H9 (cell line): ENCODE data around the gene YTHDC2. TPM values are rescaled to one million over a fixed set of nuclear protein-coding genes. Genes with fewer than 3 reads are reported as not detected.

ENCODE experiments used
- DNase-seq: peaks from one replicate; pipeline ENCODE4 v3.0.0-alpha.2; 2017
- H2AFZ ChIP-seq: one replicate; pipeline ENCODE4 v1.6.1; 2013; ENCODE audit warnings: mild to moderate bottlenecking, low read length, control low read depth, moderate library complexity
- H2AK5ac ChIP-seq: 2 replicates; pipeline ENCODE4 v1.6.1; 2013; ENCODE audit warnings: low read length, control low read depth, mixed read lengths; ENCODE audit not compliant: insufficient read length
- H2BK120ac ChIP-seq: one replicate; pipeline ENCODE4 v1.6.1; 2013; ENCODE audit warnings: low read depth, mild to moderate bottlenecking, low read length, control low read depth, inconsistent platforms; ENCODE audit not compliant: poor library complexity, severe bottlenecking
- H2BK12ac ChIP-seq: 2 replicates; pipeline ENCODE4 v1.6.1; 2013; ENCODE audit warnings: low read length, control low read depth, mixed read lengths, low read depth; ENCODE audit not compliant: insufficient read length
- H2BK15ac ChIP-seq: 2 replicates; pipeline ENCODE4 v1.6.1; 2013; ENCODE audit warnings: low read depth, low read length, control low read depth
- H2BK20ac ChIP-seq: one replicate; pipeline ENCODE4 v1.6.1; 2013; ENCODE audit warnings: low read depth, mild to moderate bottlenecking, low read length, control low read depth, inconsistent platforms; ENCODE audit not compliant: poor library complexity, severe bottlenecking
- H2BK5ac ChIP-seq: 2 replicates; pipeline ENCODE4 v1.6.1; 2013; ENCODE audit warnings: low read length, control low read depth, mixed read lengths; ENCODE audit not compliant: insufficient read length
- H3K14ac ChIP-seq: 2 replicates; pipeline ENCODE4 v1.6.1; 2013; ENCODE audit warnings: low read length, control low read depth; ENCODE audit not compliant: insufficient read depth
- H3K18ac ChIP-seq: 2 replicates; pipeline ENCODE4 v1.6.1; 2013; ENCODE audit warnings: low read depth, mild to moderate bottlenecking, mixed read lengths, low read length, control low read depth; ENCODE audit not compliant: insufficient read length
- H3K23ac ChIP-seq: 2 replicates; pipeline ENCODE4 v1.6.1; 2013; ENCODE audit warnings: low read length, control low read depth, mixed read lengths, low read depth; ENCODE audit not compliant: insufficient read length
- H3K23me2 ChIP-seq: 2 replicates; pipeline ENCODE4 v1.6.1; 2013; ENCODE audit warnings: low read depth, mild to moderate bottlenecking, mixed read lengths, low read length, control low read depth; ENCODE audit not compliant: insufficient read length, poor library complexity, severe bottlenecking
- H3K27ac ChIP-seq: 2 replicates; pipeline ENCODE4 v1.5.1; 2013; ENCODE audit warnings: low read length, control low read depth, mixed read lengths, low read depth; ENCODE audit not compliant: insufficient read length
- H3K27me3 ChIP-seq: 2 replicates; pipeline ENCODE4 v1.6.1; 2013; ENCODE audit warnings: low read length, control low read depth, inconsistent platforms; ENCODE audit not compliant: insufficient read depth
- H3K4ac ChIP-seq: 2 replicates; pipeline ENCODE4 v1.6.1; 2013; ENCODE audit warnings: low read depth, mild to moderate bottlenecking, control low read depth, inconsistent platforms, low read length, moderate library complexity
- H3K4me1 ChIP-seq: 2 replicates; pipeline ENCODE4 v1.6.1; 2013; ENCODE audit warnings: low read length, control low read depth, inconsistent platforms; ENCODE audit not compliant: insufficient read depth
- H3K4me2 ChIP-seq: 2 replicates; pipeline ENCODE4 v1.6.1; 2013; ENCODE audit warnings: low read length, control low read depth, mixed read lengths; ENCODE audit not compliant: insufficient read length, insufficient read depth
- H3K56ac ChIP-seq: 2 replicates; pipeline ENCODE4 v1.6.1; 2013; ENCODE audit warnings: low read depth, mild to moderate bottlenecking, mixed read lengths, low read length, control low read depth; ENCODE audit not compliant: insufficient read length
- H3K79me1 ChIP-seq: 2 replicates; pipeline ENCODE4 v1.6.1; 2013; ENCODE audit warnings: low read depth, mild to moderate bottlenecking, moderate library complexity, low read length, control low read depth, inconsistent platforms; ENCODE audit not compliant: insufficient read depth, poor library complexity, severe bottlenecking
- H3K79me2 ChIP-seq: 2 replicates; pipeline ENCODE4 v1.6.1; 2013; ENCODE audit warnings: low read length, control low read depth, inconsistent platforms; ENCODE audit not compliant: insufficient read depth
- H3K9ac ChIP-seq: 2 replicates; pipeline ENCODE4 v1.6.1; 2013; ENCODE audit warnings: low read length, control low read depth, mixed read lengths; ENCODE audit not compliant: insufficient read length; ENCODE audit errors: extremely low read depth
- H3K9me3 ChIP-seq: one replicate; pipeline ENCODE4 v1.6.1; 2013; ENCODE audit warnings: low read depth, low read length, inconsistent platforms; ENCODE audit not compliant: control insufficient read depth
- H3T11ph ChIP-seq: one replicate; pipeline ENCODE4 v1.6.1; 2013; ENCODE audit warnings: mild to moderate bottlenecking, low read length, control low read depth, inconsistent platforms
- H4K20me1 ChIP-seq: one replicate; pipeline ENCODE4 v1.6.1; 2013; ENCODE audit not compliant: control insufficient read depth, insufficient read length, insufficient read depth
- H4K5ac ChIP-seq: 2 replicates; pipeline ENCODE4 v1.6.1; 2013; ENCODE audit warnings: low read depth, mild to moderate bottlenecking, mixed read lengths, low read length, control low read depth; ENCODE audit not compliant: insufficient read length
- H4K8ac ChIP-seq: replicated peaks from 2 replicates; pipeline ENCODE4 v1.6.1; 2013; ENCODE audit warnings: low read length, control low read depth, mixed read lengths, low read depth; ENCODE audit not compliant: insufficient read length
- H4K91ac ChIP-seq: 2 replicates; pipeline ENCODE4 v1.6.1; 2013; ENCODE audit warnings: low read depth, mild to moderate bottlenecking, moderate library complexity, mixed read lengths, low read length, control low read depth; ENCODE audit not compliant: insufficient read length
- H3K27ac Mint-ChIP-seq, 3 experiments: 2 replicates in 2 of 3; 3 replicates in 1 of 3; pipeline ENCODE4 v1.8.0; 2020 to 2021; ENCODE audit warnings: mixed read lengths in 3 of 3, mild to moderate bottlenecking in 1 of 3, moderate library complexity in 1 of 3
- H3K27me3 Mint-ChIP-seq: 2 replicates; pipeline ENCODE4 v1.8.0; 2021; ENCODE audit warnings: low read depth, mild to moderate bottlenecking, moderate library complexity, mixed read lengths
- H3K36me3 Mint-ChIP-seq, 3 experiments: 2 replicates in 2 of 3; 3 replicates in 1 of 3; pipeline ENCODE4 v1.8.0; 2020 to 2021; ENCODE audit warnings: low read depth in 3 of 3, mixed read lengths in 3 of 3; ENCODE audit not compliant: insufficient read depth in 1 of 3
- H3K4me1 Mint-ChIP-seq, 2 experiments: 2 replicates each; pipeline ENCODE4 v1.8.0; 2020; ENCODE audit warnings: mixed read lengths in 2 of 2
- H3K4me3 Mint-ChIP-seq, 2 experiments: 2 replicates in 1 of 2; 3 replicates in 1 of 2; pipeline ENCODE4 v1.8.0; 2020 to 2021; ENCODE audit warnings: mild to moderate bottlenecking in 2 of 2, mixed read lengths in 2 of 2, moderate library complexity in 1 of 2
- H3K9me3 Mint-ChIP-seq, 2 experiments: 2 replicates in 1 of 2; 3 replicates in 1 of 2; pipeline ENCODE4 v1.8.0; 2020; ENCODE audit warnings: mild to moderate bottlenecking in 2 of 2, mixed read lengths in 2 of 2, moderate library complexity in 1 of 2
- WGBS: extraction: QIAGEN DNeasy Blood & Tissue Kit; methylation state at CpG from one replicate; pipeline ENCODE4 v1.1.7; 2013; ENCODE audit warnings: missing lambda C conversion rate, low lambda C conversion rate, mixed read lengths; ENCODE audit not compliant: insufficient read length; ENCODE audit errors: extremely low coverage; 5-methylcytosine and 5-hydroxymethylcytosine counted together
- total RNA-seq: library from RNA; stranded (reverse); gene quantifications from 2 replicates; pipeline ENCODE4 v1.2.1, GENCODE V29; 2021
- TF ChIP-seq, protein P1 (sequence below): fragments of 200-600 bp; sonication (generic); conservative IDR thresholded peaks from 3 replicates; pipeline ENCODE4 v1.8.0; 2021; ENCODE audit warnings: antibody characterized with exemption, mild to moderate bottlenecking

The YTHDC2 gene
- total RNA-seq, 1 experiment from 2014 or later = 22.5 TPM

- H2BK15ac ChIP-seq = no peak overlapping the region
- no peaks in the 10 kb centered on the region for H3K79me2 ChIP-seq
- no peaks in the 10 kb centered on the region for H3K23me2 ChIP-seq
- H2BK5ac ChIP-seq = no peak overlapping the region
- no peaks in the 10 kb centered on the region for H3K27me3 ChIP-seq
- no peaks in the 10 kb centered on the region for H4K20me1 ChIP-seq
- no peak overlapping the region for H3K27ac ChIP-seq
- H3K4me1 ChIP-seq = peaks cover 2% of the 10 kb centered on the region; the same call in 1 of the 2 replicates
- no peak overlapping the region for H3K4me2 ChIP-seq
- H2AK5ac ChIP-seq = no peak overlapping the region
- Mint-ChIP-seq H3K36me3 (peaks cover 1 to 11% (median 9%) of the 10 kb centered on the region in 3 experiments; a peak in 4 of 7 replicates), H3K27ac (no peak overlapping the region), H3K9me3 (no peaks in the 10 kb centered on the region), H3K4me3 (no peak overlapping the region; a peak in 1 of 5 replicates), H3K27me3 (no peaks in the 10 kb centered on the region), H3K4me1 (peaks cover 21 to 24% of the 10 kb centered on the region in 2 experiments)
- H2BK12ac ChIP-seq = no peak overlapping the region
- no peak overlapping the region for H2BK20ac ChIP-seq
- H3T11ph ChIP-seq = no peak overlapping the region
- no peaks in the 10 kb centered on the region for H3K79me1 ChIP-seq
- H4K8ac ChIP-seq = no peak overlapping the region
- H2BK120ac ChIP-seq = no peak overlapping the region
- no peak overlapping the region for H3K18ac ChIP-seq
- no peak overlapping the region for H3K9ac ChIP-seq
- no peak overlapping the region for H2AFZ ChIP-seq
- WGBS = no CpG with 5 or more reads among the region's 2 CpGs
- DNase-seq = no peak
- H4K5ac ChIP-seq = no peak overlapping the region
- no peaks in the 10 kb centered on the region for H3K9me3 ChIP-seq
- H3K56ac ChIP-seq = no peak overlapping the region
- H4K91ac ChIP-seq = no peak overlapping the region
- no peak overlapping the region for H3K4ac ChIP-seq
- H3K23ac ChIP-seq = no peak overlapping the region
- TF ChIP-seq, protein P1, sequence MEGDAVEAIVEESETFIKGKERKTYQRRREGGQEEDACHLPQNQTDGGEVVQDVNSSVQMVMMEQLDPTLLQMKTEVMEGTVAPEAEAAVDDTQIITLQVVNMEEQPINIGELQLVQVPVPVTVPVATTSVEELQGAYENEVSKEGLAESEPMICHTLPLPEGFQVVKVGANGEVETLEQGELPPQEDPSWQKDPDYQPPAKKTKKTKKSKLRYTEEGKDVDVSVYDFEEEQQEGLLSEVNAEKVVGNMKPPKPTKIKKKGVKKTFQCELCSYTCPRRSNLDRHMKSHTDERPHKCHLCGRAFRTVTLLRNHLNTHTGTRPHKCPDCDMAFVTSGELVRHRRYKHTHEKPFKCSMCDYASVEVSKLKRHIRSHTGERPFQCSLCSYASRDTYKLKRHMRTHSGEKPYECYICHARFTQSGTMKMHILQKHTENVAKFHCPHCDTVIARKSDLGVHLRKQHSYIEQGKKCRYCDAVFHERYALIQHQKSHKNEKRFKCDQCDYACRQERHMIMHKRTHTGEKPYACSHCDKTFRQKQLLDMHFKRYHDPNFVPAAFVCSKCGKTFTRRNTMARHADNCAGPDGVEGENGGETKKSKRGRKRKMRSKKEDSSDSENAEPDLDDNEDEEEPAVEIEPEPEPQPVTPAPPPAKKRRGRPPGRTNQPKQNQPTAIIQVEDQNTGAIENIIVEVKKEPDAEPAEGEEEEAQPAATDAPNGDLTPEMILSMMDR = no peak
- no peak overlapping the region for H3K14ac ChIP-seq
These were observed 84.7 kb downstream of the YTHDC2 start for GRCh38 chr5:113598150-113598549.
